ENCODE results near the gene FILIP1. TPM values are rescaled to one million over a fixed set of nuclear protein-coding genes. Genes with fewer than 3 reads are reported as not detected.

The FILIP1 gene
- total RNA-seq, 1 donor from 2014 or later: 3.2 TPM

DNA sequence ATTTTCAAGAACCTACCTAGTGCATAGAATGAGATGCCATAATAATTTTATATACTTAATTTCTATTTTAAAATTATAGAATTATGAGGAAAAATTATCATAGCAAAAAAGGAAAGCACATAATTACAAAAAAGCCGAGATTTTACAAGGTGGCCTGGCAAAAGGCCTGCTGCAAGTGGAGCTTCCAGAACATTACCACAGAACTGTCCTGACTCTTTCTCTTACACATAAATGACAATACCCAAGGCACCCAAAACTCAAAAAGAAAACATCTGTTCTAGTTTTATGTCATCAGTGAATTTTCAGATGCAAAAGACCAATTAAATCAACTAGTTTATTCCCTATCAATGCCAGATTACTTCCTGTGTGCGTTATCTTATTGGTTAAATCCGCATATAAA is 74.2 kb downstream of the FILIP1 start:
- no peak for DNase-seq (ENCODE audit: extremely low spot score in 2 of 2)
- no peaks in the 10 kb centered on the region for H3K4me1 ChIP-seq
- H3K4me3 ChIP-seq: no peak overlapping the region
- no peaks in the 10 kb centered on the region for H3K36me3 ChIP-seq
- H3K9me3 ChIP-seq: no peaks in the 10 kb centered on the region
- TF ChIP-seq, protein P1, sequence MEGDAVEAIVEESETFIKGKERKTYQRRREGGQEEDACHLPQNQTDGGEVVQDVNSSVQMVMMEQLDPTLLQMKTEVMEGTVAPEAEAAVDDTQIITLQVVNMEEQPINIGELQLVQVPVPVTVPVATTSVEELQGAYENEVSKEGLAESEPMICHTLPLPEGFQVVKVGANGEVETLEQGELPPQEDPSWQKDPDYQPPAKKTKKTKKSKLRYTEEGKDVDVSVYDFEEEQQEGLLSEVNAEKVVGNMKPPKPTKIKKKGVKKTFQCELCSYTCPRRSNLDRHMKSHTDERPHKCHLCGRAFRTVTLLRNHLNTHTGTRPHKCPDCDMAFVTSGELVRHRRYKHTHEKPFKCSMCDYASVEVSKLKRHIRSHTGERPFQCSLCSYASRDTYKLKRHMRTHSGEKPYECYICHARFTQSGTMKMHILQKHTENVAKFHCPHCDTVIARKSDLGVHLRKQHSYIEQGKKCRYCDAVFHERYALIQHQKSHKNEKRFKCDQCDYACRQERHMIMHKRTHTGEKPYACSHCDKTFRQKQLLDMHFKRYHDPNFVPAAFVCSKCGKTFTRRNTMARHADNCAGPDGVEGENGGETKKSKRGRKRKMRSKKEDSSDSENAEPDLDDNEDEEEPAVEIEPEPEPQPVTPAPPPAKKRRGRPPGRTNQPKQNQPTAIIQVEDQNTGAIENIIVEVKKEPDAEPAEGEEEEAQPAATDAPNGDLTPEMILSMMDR (IDR thresholded peaks at IDR 0.05): no peak
- no peak for TF ChIP-seq POLR2AphosphoS5 (IDR thresholded peaks at IDR 0.05; ENCODE audit: insufficient read depth in 1 of 2, low read depth in 1 of 2)
- no peak for TF ChIP-seq POLR2A (IDR thresholded peaks at IDR 0.05)
- no peaks in the 10 kb centered on the region for H3K27me3 ChIP-seq
- intact Hi-C loops (cut with DNase I): no loop called here
- no peak overlapping the region for H3K27ac ChIP-seq

DNA sequence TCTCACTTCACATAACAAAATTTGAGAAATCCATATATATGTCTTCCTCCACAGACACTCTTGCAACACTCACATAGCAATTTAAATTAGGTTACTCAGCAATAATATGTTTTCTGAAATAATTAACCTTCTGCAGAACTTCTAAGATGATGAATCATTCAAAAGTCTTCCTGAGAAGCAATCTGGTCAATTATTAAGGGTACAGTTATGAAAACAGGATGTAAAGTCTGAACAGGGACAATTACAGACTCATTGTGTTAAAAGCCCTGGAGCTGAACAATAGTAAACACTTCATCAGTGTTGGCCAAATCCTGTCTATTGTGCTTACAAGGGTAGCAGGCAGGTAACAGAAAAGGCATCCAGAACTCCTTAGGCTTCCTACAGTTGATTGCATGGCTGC is 75.4 kb downstream of the FILIP1 start:
- intact Hi-C loops (cut with DNase I): no loop called here

GRCh38 chr6:75416443-75416842 is 77.2 kb downstream of the FILIP1 start:
- Histone ChIP-seq H3K9me3 (no peaks in the 10 kb centered on the region), H3K4me1 (no peaks in the 10 kb centered on the region), H3K4me3 (no peak overlapping the region), H3K36me3 (no peaks in the 10 kb centered on the region), H3K27ac (no peak overlapping the region), H3K27me3 (no peaks in the 10 kb centered on the region)
- TF ChIP-seq, protein P1 (IDR thresholded peaks at IDR 0.05): no peak
- intact Hi-C loops (cut with DNase I): no loop called here
- no peak for DNase-seq (ENCODE audit: extremely low spot score in 2 of 2)

More for the DNA sequence above, 75.4 kb downstream of the FILIP1 start:
- Histone ChIP-seq H3K27me3 (no peaks in the 10 kb centered on the region), H3K27ac (no peak overlapping the region), H3K4me1 (no peaks in the 10 kb centered on the region), H3K9me3 (no peaks in the 10 kb centered on the region), H3K36me3 (no peaks in the 10 kb centered on the region), H3K4me3 (no peak overlapping the region)
- no peak for DNase-seq (ENCODE audit: extremely low spot score in 2 of 2)
- TF ChIP-seq POLR2A (IDR thresholded peaks at IDR 0.05) (no peak), POLR2AphosphoS5 (IDR thresholded peaks at IDR 0.05; ENCODE audit: insufficient read depth in 1 of 2, low read depth in 1 of 2) (no peak)
- TF ChIP-seq, protein P1 (IDR thresholded peaks at IDR 0.05): no peak

DNA sequence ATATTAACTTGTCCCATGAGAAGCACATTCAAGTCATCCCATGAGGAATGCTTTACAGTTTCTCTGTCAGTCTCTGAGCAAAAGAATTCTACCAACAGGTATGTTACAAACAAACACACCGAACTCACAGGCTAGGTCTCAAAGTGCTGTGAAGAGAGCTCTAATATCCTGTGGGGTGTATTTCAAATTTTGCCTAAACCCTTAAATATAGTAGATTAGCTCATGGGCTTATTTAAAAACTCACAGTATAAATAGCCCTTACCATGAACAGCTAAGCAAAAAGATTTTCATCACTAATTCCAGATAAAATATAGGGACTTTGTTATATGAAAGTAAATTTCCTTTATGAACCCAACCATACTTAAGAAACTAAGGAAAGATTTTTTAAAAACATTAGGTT is 77.8 kb downstream of the FILIP1 start:
- Histone ChIP-seq H3K4me1 (no peaks in the 10 kb centered on the region), H3K27ac (no peak overlapping the region), H3K4me3 (no peak overlapping the region), H3K27me3 (no peaks in the 10 kb centered on the region), H3K9me3 (no peaks in the 10 kb centered on the region), H3K36me3 (no peaks in the 10 kb centered on the region)
- intact Hi-C loops (cut with DNase I): no loop called here
- no peak for DNase-seq (ENCODE audit: extremely low spot score in 2 of 2)
- TF ChIP-seq POLR2A (IDR thresholded peaks at IDR 0.05) (no peak), POLR2AphosphoS5 (IDR thresholded peaks at IDR 0.05; ENCODE audit: insufficient read depth in 1 of 2, low read depth in 1 of 2) (no peak)
- TF ChIP-seq, protein P1 (IDR thresholded peaks at IDR 0.05): no peak

- TF ChIP-seq POLR2A (IDR thresholded peaks at IDR 0.05) (no peak), POLR2AphosphoS5 (IDR thresholded peaks at IDR 0.05; ENCODE audit: insufficient read depth in 1 of 2, low read depth in 1 of 2) (no peak)
- TF ChIP-seq, protein P1 (IDR thresholded peaks at IDR 0.05): no peak
- H3K9me3 ChIP-seq: no peaks in the 10 kb centered on the region
- no peaks in the 10 kb centered on the region for H3K27me3 ChIP-seq
- intact Hi-C loops (cut with DNase I): no loop called here
- H3K4me3 ChIP-seq: no peak overlapping the region
- DNase-seq (ENCODE audit: extremely low spot score in 2 of 2): no peak
- H3K27ac ChIP-seq: no peak overlapping the region
- no peaks in the 10 kb centered on the region for H3K4me1 ChIP-seq
- H3K36me3 ChIP-seq: no peaks in the 10 kb centered on the region
These were observed 79.1 kb downstream of the FILIP1 start for GRCh38 chr6:75414445-75415021.
